Cardiac fibroblast (primary cell): ENCODE data around the gene FXN.
A peak's percentile ranks its signal among the peaks of the same experiment; 100 is the strongest.

Source experiments
- DNase-seq, 2 donors: peaks; one replicate each; pipeline versions ENCODE4 v3.0.0 to v3.0.0-alpha.2; 2010; ENCODE audit warnings: low read depth in 2 of 2
- H3K4me3 ChIP-seq, 2 donors: replicated peaks in 1 of 2; 1 replicate in 1 of 2; 2 replicates in 1 of 2; pipeline ENCODE4 v1.5.1; 2011; ENCODE audit warnings: low read depth in 2 of 2, low read length in 2 of 2, mild to moderate bottlenecking in 2 of 2, moderate library complexity in 1 of 2
- TF ChIP-seq, protein P1 (sequence below): IDR thresholded peaks from one replicate; pipeline ENCODE4 v1.5.1; 2011; ENCODE audit warnings: low read depth, mild to moderate bottlenecking, low read length, inconsistent platforms

Gene FXN

GRCh38 chr9:69143291-69143690 is 107.7 kb downstream of the FXN start:
- DNase-seq = peak; percentile 28 to 34
- no peak overlapping the region for H3K4me3 ChIP-seq
- TF ChIP-seq, protein P1, sequence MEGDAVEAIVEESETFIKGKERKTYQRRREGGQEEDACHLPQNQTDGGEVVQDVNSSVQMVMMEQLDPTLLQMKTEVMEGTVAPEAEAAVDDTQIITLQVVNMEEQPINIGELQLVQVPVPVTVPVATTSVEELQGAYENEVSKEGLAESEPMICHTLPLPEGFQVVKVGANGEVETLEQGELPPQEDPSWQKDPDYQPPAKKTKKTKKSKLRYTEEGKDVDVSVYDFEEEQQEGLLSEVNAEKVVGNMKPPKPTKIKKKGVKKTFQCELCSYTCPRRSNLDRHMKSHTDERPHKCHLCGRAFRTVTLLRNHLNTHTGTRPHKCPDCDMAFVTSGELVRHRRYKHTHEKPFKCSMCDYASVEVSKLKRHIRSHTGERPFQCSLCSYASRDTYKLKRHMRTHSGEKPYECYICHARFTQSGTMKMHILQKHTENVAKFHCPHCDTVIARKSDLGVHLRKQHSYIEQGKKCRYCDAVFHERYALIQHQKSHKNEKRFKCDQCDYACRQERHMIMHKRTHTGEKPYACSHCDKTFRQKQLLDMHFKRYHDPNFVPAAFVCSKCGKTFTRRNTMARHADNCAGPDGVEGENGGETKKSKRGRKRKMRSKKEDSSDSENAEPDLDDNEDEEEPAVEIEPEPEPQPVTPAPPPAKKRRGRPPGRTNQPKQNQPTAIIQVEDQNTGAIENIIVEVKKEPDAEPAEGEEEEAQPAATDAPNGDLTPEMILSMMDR = no peak

GRCh38 chr9:69145144-69145715 is 109.7 kb downstream of the FXN start:
- TF ChIP-seq, protein P1 = no peak
- no peak for DNase-seq
- no peak overlapping the region for H3K4me3 ChIP-seq

GRCh38 chr9:69147041-69147834 is 111.7 kb downstream of the FXN start:
- TF ChIP-seq, protein P1 = no peak
- H3K4me3 ChIP-seq = no peak overlapping the region
- no peak for DNase-seq

- peak overlapping the region in 1 of 2 donors; percentile 13 for H3K4me3 ChIP-seq
- TF ChIP-seq, protein P1 = peak; percentile 48
- DNase-seq = peak; percentile 67 to 89
Measured at GRCh38 chr9:69149321-69149807, 113.8 kb downstream of the FXN start.
